Fibroblast of the aortic adventitia (primary cell): ENCODE data around the gene TMPO. TPM values are rescaled to one million over a fixed set of nuclear protein-coding genes. Genes with fewer than 3 reads are reported as not detected.
A peak's percentile ranks its signal among the peaks of the same experiment; 100 is the strongest.
"Not testable (repeated sequence)": the region's sequence is repeated elsewhere in the genome, so short reads cannot be mapped to it uniquely, and the experiment has no call there.

ENCODE experiments used
- DNase-seq: peaks from one replicate; pipeline ENCODE4 v3.0.0-alpha.2; 2010; ENCODE audit warnings: low read depth
- H3K4me3 ChIP-seq: 2 replicates; pipeline ENCODE4 v1.5.1; 2011; ENCODE audit warnings: low read depth, mild to moderate bottlenecking, control low read depth, low read length, moderate library complexity
- CTCF ChIP-seq: IDR thresholded peaks from 2 replicates; pipeline ENCODE4 v1.5.1; 2011; ENCODE audit warnings: mild to moderate bottlenecking, low read length, control low read depth, inconsistent platforms; ENCODE audit not compliant: insufficient read depth
- total RNA-seq: library from RNA; depleted of rRNA; stranded (reverse); fragments of >200 nt; gene quantifications from 2 replicates; pipeline ENCODE4 v1.2.3, GENCODE V29; 2012; ENCODE audit warnings: low replicate concordance

TMPO gene
- total RNA-seq, 1 donor, result 130 TPM

GRCh38 chr12:98559666-98560065 is 44.3 kb downstream of the TMPO start:
- no peak overlapping the region for H3K4me3 ChIP-seq
- TF ChIP-seq CTCF, result no peak
- no peak for DNase-seq

- no peak for TF ChIP-seq CTCF
- H3K4me3 ChIP-seq, result no peak overlapping the region
- DNase-seq, result no peak
Observed at GRCh38 chr12:98561846-98562245, 46.5 kb downstream of the TMPO start.

- TF ChIP-seq CTCF, result peak; percentile 42
- no peak for DNase-seq
- H3K4me3 ChIP-seq, result no peak overlapping the region
Observed at GRCh38 chr12:98572010-98572409, 56.6 kb downstream of the TMPO start.

- no peak for DNase-seq
- H3K4me3 ChIP-seq, result no peak overlapping the region
- no peak for TF ChIP-seq CTCF
Observed at GRCh38 chr12:98574110-98574509, 58.7 kb downstream of the TMPO start.

- H3K4me3 ChIP-seq, result no peak overlapping the region
- no peak for TF ChIP-seq CTCF
- DNase-seq, result no peak
Observed at GRCh38 chr12:98575013-98575412, 59.6 kb downstream of the TMPO start.

GRCh38 chr12:98576795-98577194 is 61.4 kb downstream of the TMPO start:
- DNase-seq, H3K4me3 ChIP-seq: not testable (repeated sequence)

- H3K4me3 ChIP-seq, result no peak overlapping the region
- no peak for TF ChIP-seq CTCF
- DNase-seq, result no peak
Observed at GRCh38 chr12:98578392-98578791, 63.0 kb downstream of the TMPO start.

GRCh38 chr12:98578821-98579220 is 63.4 kb downstream of the TMPO start:
- TF ChIP-seq CTCF, result no peak
- no peak overlapping the region for H3K4me3 ChIP-seq
- DNase-seq, result no peak
